Ovary (tissue), 3 donors: Measurements from ENCODE around the gene HSDL1.

ENCODE experiments used
- CTCF ChIP-seq, 3 donors: fragments of 450-650 bp in 2 of 3; fragments of 200-600 bp in 1 of 3; IDR thresholded peaks; one replicate each; pipeline versions ENCODE4 v1.5.1 to v1.8.0; 2016 to 2022; ENCODE audit warnings: antibody characterized with exemption in 3 of 3, mild to moderate bottlenecking in 1 of 3
- POLR2A ChIP-seq: fragments of 450-650 bp; IDR thresholded peaks from one replicate; pipeline ENCODE4 v1.6.1; 2017; ENCODE audit warnings: antibody characterized with exemption, mild to moderate bottlenecking, moderate library complexity
- donor health status: DM: no; HTN: no; CAD: no.

- TF ChIP-seq POLR2A (no peak), CTCF (IDR thresholded peaks at IDR 0.05) (no peak)
Observed at GRCh38 chr16:84085271-84085667, 59.7 kb downstream of the HSDL1 start.
